AG04449 (cell line): ENCODE results near the gene ANO4.

Experiments
- CTCF ChIA-PET: fragments of 350-600 bp; formaldehyde crosslinking; extraction: SDS; loops from one replicate; lab custom pipeline; 2021; ENCODE audit warnings: antibody characterized with exemption; lab: Yijun Ruan, JAX
- POLR2A ChIA-PET: fragments of 400-600, 350-600 bp; formaldehyde crosslinking; extraction: SDS; loops from one replicate; lab custom pipeline; 2020; ENCODE audit warnings: antibody characterized with exemption, inconsistent platforms; lab: Yijun Ruan, JAX
- DNase-seq: peaks from one replicate; pipeline ENCODE4 v3.0.0-alpha.2; 2010; ENCODE audit warnings: low read depth, low spot score
- H3K4me3 ChIP-seq: 2 replicates; pipeline ENCODE4 v1.5.1; 2011; ENCODE audit warnings: low read depth, mild to moderate bottlenecking, control low read depth, low read length
- CTCF ChIP-seq: IDR thresholded peaks from one replicate; pipeline ENCODE4 v1.5.1; 2011; ENCODE audit warnings: mild to moderate bottlenecking, moderate library complexity, low read length, control low read depth, inconsistent platforms; ENCODE audit not compliant: insufficient read depth; ENCODE audit errors: missing control alignments

ANO4 gene

GRCh38 chr12:100867639-100868393 is 73.2 kb downstream of the ANO4 start:
- no peak overlapping the region for H3K4me3 ChIP-seq
- ChIA-PET POLR2A (no interaction called here), CTCF (no interaction called here)
- no peak for TF ChIP-seq CTCF
- DNase-seq = no peak

- no peak for DNase-seq
- TF ChIP-seq CTCF = no peak
- POLR2A ChIA-PET = interaction anchor here (0.6 kb wide), 1 partner anchor 153 kb away, joined by 3 read pairs; no protein-coding TSS in a partner anchor
- no peak overlapping the region for H3K4me3 ChIP-seq
- CTCF ChIA-PET = no interaction called here
Observed at GRCh38 chr12:100868487-100868886, 73.9 kb downstream of the ANO4 start.

- CTCF ChIA-PET = no interaction called here
- no peak overlapping the region for H3K4me3 ChIP-seq
- no peak for TF ChIP-seq CTCF
- no peak for DNase-seq
- POLR2A ChIA-PET = no interaction called here
Observed at GRCh38 chr12:100871195-100871734, 76.7 kb downstream of the ANO4 start.

- H3K4me3 ChIP-seq = no peak overlapping the region
- no peak for TF ChIP-seq CTCF
- ChIA-PET POLR2A (no interaction called here), CTCF (no interaction called here)
- DNase-seq = no peak
Observed at GRCh38 chr12:100875156-100875555, 80.6 kb downstream of the ANO4 start.

GRCh38 chr12:100875771-100876170 is 81.2 kb downstream of the ANO4 start:
- no peak for DNase-seq
- CTCF ChIA-PET = no interaction called here
- POLR2A ChIA-PET = no interaction called here
- TF ChIP-seq CTCF = no peak
- no peak overlapping the region for H3K4me3 ChIP-seq

- POLR2A ChIA-PET = no interaction called here
- H3K4me3 ChIP-seq = no peak overlapping the region
- no peak for TF ChIP-seq CTCF
- CTCF ChIA-PET = no interaction called here
- no peak for DNase-seq
Observed at GRCh38 chr12:100877776-100878175, 83.2 kb downstream of the ANO4 start.
